GM23338 (cell line): Measurements from ENCODE around the gene IRF2. TPM values are rescaled to one million over a fixed set of nuclear protein-coding genes. Genes with fewer than 3 reads are reported as not detected.

Experiments
- CREB1 ChIP-seq: fragments of 250-450 bp; sonication (Bioruptor Pico); IDR thresholded peaks from 2 replicates; pipeline ENCODE4 v1.5.0; 2020; ENCODE audit warnings: low read depth, mild to moderate bottlenecking, moderate library complexity
- EZH2 ChIP-seq: fragments of 200-600 bp; sonication (generic); IDR thresholded peaks from one replicate; pipeline ENCODE4 v1.8.0; 2017; ENCODE audit warnings: antibody characterized with exemption, mild to moderate bottlenecking, low read depth; ENCODE audit not compliant: unreplicated experiment
- EZH2phosphoT487 ChIP-seq: fragments of 200-600 bp; sonication (generic); IDR thresholded peaks from one replicate; pipeline ENCODE4 v1.8.1; 2018; ENCODE audit warnings: antibody characterized with exemption; ENCODE audit not compliant: unreplicated experiment
- JUNB ChIP-seq: IDR thresholded peaks from one replicate; pipeline ENCODE4 v1.6.1; 2016; ENCODE audit warnings: antibody characterized with exemption; ENCODE audit not compliant: unreplicated experiment
- NANOG ChIP-seq: IDR thresholded peaks from 2 replicates; pipeline ENCODE4 v1.6.1; 2016; ENCODE audit warnings: antibody characterized with exemption, borderline replicate concordance
- POLR2AphosphoS5 ChIP-seq: IDR thresholded peaks from 2 replicates; pipeline ENCODE4 v1.6.1; 2016; ENCODE audit warnings: antibody characterized with exemption, low read depth
- STAT1 ChIP-seq: IDR thresholded peaks from one replicate; pipeline ENCODE4 v1.6.1; 2016; ENCODE audit warnings: antibody characterized with exemption; ENCODE audit not compliant: unreplicated experiment
- polyA plus RNA-seq: library from polyadenylated mRNA; unstranded; fragments of >200 nt; fragmentation: Nextera tagmentation; extraction: Ambion mirVana; gene quantifications from 2 replicates; pipeline ENCODE4 v1.2.1, GENCODE V29; 2016
- total RNA-seq: library from RNA; depleted of rRNA; stranded (reverse); fragments of >200 nt; shearing (Covaris generic); gene quantifications from 2 replicates; pipeline ENCODE4 v1.2.3, GENCODE V29; 2014
- TF ChIP-seq, protein P1 (sequence below): fragments of 250-450 bp; sonication (Bioruptor Pico); IDR thresholded peaks from 2 replicates; pipeline ENCODE4 v1.5.0; 2020; ENCODE audit warnings: mild to moderate bottlenecking, moderate library complexity
- TF ChIP-seq, protein P2 (sequence below), 2 experiments: fragments of 200-600 bp in 1 of 2; sonication (generic) in 1 of 2; conservative IDR thresholded peaks; 2 replicates each; pipeline versions ENCODE4 v1.5.1 to v1.6.1; 2016 to 2017; ENCODE audit warnings: antibody characterized with exemption in 2 of 2, low read depth in 2 of 2, mild to moderate bottlenecking in 2 of 2, moderate library complexity in 1 of 2
- TF ChIP-seq, protein P3 (sequence below): IDR thresholded peaks from 2 replicates; pipeline ENCODE4 v1.6.1; 2016; ENCODE audit warnings: antibody characterized with exemption

Gene IRF2
- total and polyA plus RNA-seq, 2 experiments from 2014 or later, result 14.7 to 15.0 TPM

GRCh38 chr4:184485279-184485678, 10.9 kb upstream of the IRF2 start (continued):
- TF ChIP-seq, protein P1, sequence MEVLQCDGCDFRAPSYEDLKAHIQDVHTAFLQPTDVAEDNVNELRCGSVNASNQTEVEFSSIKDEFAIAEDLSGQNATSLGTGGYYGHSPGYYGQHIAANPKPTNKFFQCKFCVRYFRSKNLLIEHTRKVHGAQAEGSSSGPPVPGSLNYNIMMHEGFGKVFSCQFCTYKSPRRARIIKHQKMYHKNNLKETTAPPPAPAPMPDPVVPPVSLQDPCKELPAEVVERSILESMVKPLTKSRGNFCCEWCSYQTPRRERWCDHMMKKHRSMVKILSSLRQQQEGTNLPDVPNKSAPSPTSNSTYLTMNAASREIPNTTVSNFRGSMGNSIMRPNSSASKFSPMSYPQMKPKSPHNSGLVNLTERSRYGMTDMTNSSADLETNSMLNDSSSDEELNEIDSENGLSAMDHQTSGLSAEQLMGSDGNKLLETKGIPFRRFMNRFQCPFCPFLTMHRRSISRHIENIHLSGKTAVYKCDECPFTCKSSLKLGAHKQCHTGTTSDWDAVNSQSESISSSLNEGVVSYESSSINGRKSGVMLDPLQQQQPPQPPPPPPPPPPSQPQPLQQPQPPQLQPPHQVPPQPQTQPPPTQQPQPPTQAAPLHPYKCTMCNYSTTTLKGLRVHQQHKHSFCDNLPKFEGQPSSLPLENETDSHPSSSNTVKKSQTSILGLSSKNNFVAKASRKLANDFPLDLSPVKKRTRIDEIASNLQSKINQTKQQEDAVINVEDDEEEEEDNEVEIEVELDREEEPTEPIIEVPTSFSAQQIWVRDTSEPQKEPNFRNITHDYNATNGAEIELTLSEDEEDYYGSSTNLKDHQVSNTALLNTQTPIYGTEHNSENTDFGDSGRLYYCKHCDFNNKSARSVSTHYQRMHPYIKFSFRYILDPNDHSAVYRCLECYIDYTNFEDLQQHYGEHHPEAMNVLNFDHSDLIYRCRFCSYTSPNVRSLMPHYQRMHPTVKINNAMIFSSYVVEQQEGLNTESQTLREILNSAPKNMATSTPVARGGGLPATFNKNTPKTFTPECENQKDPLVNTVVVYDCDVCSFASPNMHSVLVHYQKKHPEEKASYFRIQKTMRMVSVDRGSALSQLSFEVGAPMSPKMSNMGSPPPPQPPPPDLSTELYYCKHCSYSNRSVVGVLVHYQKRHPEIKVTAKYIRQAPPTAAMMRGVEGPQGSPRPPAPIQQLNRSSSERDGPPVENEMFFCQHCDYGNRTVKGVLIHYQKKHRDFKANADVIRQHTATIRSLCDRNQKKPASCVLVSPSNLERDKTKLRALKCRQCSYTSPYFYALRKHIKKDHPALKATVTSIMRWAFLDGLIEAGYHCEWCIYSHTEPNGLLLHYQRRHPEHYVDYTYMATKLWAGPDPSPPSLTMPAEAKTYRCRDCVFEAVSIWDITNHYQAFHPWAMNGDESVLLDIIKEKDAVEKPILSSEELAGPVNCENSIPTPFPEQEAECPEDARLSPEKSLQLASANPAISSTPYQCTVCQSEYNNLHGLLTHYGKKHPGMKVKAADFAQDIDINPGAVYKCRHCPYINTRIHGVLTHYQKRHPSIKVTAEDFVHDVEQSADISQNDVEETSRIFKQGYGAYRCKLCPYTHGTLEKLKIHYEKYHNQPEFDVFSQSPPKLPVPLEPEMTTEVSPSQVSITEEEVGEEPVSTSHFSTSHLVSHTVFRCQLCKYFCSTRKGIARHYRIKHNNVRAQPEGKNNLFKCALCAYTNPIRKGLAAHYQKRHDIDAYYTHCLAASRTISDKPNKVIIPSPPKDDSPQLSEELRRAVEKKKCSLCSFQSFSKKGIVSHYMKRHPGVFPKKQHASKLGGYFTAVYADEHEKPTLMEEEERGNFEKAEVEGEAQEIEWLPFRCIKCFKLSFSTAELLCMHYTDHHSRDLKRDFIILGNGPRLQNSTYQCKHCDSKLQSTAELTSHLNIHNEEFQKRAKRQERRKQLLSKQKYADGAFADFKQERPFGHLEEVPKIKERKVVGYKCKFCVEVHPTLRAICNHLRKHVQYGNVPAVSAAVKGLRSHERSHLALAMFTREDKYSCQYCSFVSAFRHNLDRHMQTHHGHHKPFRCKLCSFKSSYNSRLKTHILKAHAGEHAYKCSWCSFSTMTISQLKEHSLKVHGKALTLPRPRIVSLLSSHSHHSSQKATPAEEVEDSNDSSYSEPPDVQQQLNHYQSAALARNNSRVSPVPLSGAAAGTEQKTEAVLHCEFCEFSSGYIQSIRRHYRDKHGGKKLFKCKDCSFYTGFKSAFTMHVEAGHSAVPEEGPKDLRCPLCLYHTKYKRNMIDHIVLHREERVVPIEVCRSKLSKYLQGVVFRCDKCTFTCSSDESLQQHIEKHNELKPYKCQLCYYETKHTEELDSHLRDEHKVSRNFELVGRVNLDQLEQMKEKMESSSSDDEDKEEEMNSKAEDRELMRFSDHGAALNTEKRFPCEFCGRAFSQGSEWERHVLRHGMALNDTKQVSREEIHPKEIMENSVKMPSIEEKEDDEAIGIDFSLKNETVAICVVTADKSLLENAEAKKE, result no peak
- TF ChIP-seq POLR2AphosphoS5 (no peak), JUNB (no peak), NANOG (no peak), STAT1 (no peak), CREB1 (CRISPR knock-in tag) (no peak), EZH2 (no peak), EZH2phosphoT487 (no peak)
- TF ChIP-seq, protein P2, sequence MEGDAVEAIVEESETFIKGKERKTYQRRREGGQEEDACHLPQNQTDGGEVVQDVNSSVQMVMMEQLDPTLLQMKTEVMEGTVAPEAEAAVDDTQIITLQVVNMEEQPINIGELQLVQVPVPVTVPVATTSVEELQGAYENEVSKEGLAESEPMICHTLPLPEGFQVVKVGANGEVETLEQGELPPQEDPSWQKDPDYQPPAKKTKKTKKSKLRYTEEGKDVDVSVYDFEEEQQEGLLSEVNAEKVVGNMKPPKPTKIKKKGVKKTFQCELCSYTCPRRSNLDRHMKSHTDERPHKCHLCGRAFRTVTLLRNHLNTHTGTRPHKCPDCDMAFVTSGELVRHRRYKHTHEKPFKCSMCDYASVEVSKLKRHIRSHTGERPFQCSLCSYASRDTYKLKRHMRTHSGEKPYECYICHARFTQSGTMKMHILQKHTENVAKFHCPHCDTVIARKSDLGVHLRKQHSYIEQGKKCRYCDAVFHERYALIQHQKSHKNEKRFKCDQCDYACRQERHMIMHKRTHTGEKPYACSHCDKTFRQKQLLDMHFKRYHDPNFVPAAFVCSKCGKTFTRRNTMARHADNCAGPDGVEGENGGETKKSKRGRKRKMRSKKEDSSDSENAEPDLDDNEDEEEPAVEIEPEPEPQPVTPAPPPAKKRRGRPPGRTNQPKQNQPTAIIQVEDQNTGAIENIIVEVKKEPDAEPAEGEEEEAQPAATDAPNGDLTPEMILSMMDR (conservative IDR thresholded peaks at IDR 0.05; ENCODE audit: low read depth in 2 of 2), result no peak
- TF ChIP-seq, protein P3, sequence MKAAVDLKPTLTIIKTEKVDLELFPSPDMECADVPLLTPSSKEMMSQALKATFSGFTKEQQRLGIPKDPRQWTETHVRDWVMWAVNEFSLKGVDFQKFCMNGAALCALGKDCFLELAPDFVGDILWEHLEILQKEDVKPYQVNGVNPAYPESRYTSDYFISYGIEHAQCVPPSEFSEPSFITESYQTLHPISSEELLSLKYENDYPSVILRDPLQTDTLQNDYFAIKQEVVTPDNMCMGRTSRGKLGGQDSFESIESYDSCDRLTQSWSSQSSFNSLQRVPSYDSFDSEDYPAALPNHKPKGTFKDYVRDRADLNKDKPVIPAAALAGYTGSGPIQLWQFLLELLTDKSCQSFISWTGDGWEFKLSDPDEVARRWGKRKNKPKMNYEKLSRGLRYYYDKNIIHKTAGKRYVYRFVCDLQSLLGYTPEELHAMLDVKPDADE, result no peak
